Measurements from ENCODE around the gene MIER3. TPM values are rescaled to one million over a fixed set of nuclear protein-coding genes. Genes with fewer than 3 reads are reported as not detected.

Gene MIER3
- polyA plus RNA-seq, 2 donors: 4.0 to 4.1 TPM

- Histone ChIP-seq H3K9me3 (ENCODE audit: control insufficient read depth in 2 of 2, insufficient read depth in 1 of 2, low read depth in 1 of 2, low read length in 1 of 2) (no peaks in the 10 kb centered on the region), H3K36me3 (ENCODE audit: control insufficient read depth in 2 of 2, insufficient read depth in 2 of 2, low read length in 1 of 2) (no peaks in the 10 kb centered on the region), H3K4me3 (ENCODE audit: low read depth in 1 of 2, low read length in 2 of 2) (peak within 1 kb of the TSS; percentile 66 to 84), H3K27me3 (ENCODE audit: control insufficient read depth in 1 of 2, insufficient read depth in 2 of 2, low read length in 2 of 2) (no peaks in the 10 kb centered on the region), H3K27ac (ENCODE audit: low read depth in 2 of 2, low read length in 1 of 2) (peak within 1 kb of the TSS; percentile 92 to 98), H3K4me1 (ENCODE audit: control insufficient read depth in 2 of 2, insufficient read depth in 2 of 2, low read length in 1 of 2) (no peaks in the 10 kb centered on the region)
- 0% methylated on average over 61 to 84 of the region's 84 CpGs for whole genome bisulfite sequencing, 2 donors
Observed at GRCh38 chr5:56909294-56910209, 42.4 kb downstream of the MIER3 start, which contains the start of gene SETD9. SETD9 (plus strand) TSS chr5:56909596; CDS start chr5:56909646, 50 bp downstream.

- Histone ChIP-seq H3K4me3 (ENCODE audit: low read depth in 1 of 2, low read length in 2 of 2) (peak overlapping the region; percentile 66 to 84), H3K4me1 (ENCODE audit: control insufficient read depth in 2 of 2, insufficient read depth in 2 of 2, low read length in 1 of 2) (no peaks in the 10 kb centered on the region), H3K27ac (ENCODE audit: low read depth in 2 of 2, low read length in 1 of 2) (peak overlapping the region; percentile 91 to 97), H3K27me3 (ENCODE audit: control insufficient read depth in 1 of 2, insufficient read depth in 2 of 2, low read length in 2 of 2) (no peaks in the 10 kb centered on the region), H3K36me3 (ENCODE audit: control insufficient read depth in 2 of 2, insufficient read depth in 2 of 2, low read length in 1 of 2) (no peaks in the 10 kb centered on the region), H3K9me3 (ENCODE audit: control insufficient read depth in 2 of 2, insufficient read depth in 1 of 2, low read depth in 1 of 2, low read length in 1 of 2) (no peaks in the 10 kb centered on the region)
- 1 to 2% methylated on average over 19 of the region's 19 CpGs for WGBS, 2 donors
Observed at GRCh38 chr5:56908942-56909293, 43.0 kb downstream of the MIER3 start.

GRCh38 chr5:56900858-56901578 is 50.9 kb downstream of the MIER3 start:
- WGBS, 2 donors: 28 to 40% methylated on average over 3 of the region's 3 CpGs
- Histone ChIP-seq H3K4me1 (ENCODE audit: control insufficient read depth in 2 of 2, insufficient read depth in 2 of 2, low read length in 1 of 2) (no peaks in the 10 kb centered on the region), H3K27me3 (ENCODE audit: control insufficient read depth in 1 of 2, insufficient read depth in 2 of 2, low read length in 2 of 2) (no peaks in the 10 kb centered on the region), H3K9me3 (ENCODE audit: control insufficient read depth in 2 of 2, insufficient read depth in 1 of 2, low read depth in 1 of 2, low read length in 1 of 2) (no peaks in the 10 kb centered on the region), H3K4me3 (ENCODE audit: low read depth in 1 of 2, low read length in 2 of 2) (no peak overlapping the region), H3K27ac (ENCODE audit: low read depth in 2 of 2, low read length in 1 of 2) (no peak overlapping the region), H3K36me3 (ENCODE audit: control insufficient read depth in 2 of 2, insufficient read depth in 2 of 2, low read length in 1 of 2) (no peaks in the 10 kb centered on the region)

GRCh38 chr5:56900395-56900794 is 51.5 kb downstream of the MIER3 start:
- H3K9me3 ChIP-seq (ENCODE audit: control insufficient read depth in 2 of 2, insufficient read depth in 1 of 2, low read depth in 1 of 2, low read length in 1 of 2): no peaks in the 10 kb centered on the region
- no peaks in the 10 kb centered on the region for H3K36me3 ChIP-seq (ENCODE audit: control insufficient read depth in 2 of 2, insufficient read depth in 2 of 2, low read length in 1 of 2)
- no peaks in the 10 kb centered on the region for H3K27me3 ChIP-seq (ENCODE audit: control insufficient read depth in 1 of 2, insufficient read depth in 2 of 2, low read length in 2 of 2)
- WGBS, 2 donors: 54 to 58% methylated on average over 4 of the region's 4 CpGs
- H3K4me1 ChIP-seq (ENCODE audit: control insufficient read depth in 2 of 2, insufficient read depth in 2 of 2, low read length in 1 of 2): no peaks in the 10 kb centered on the region
- no peak overlapping the region for H3K4me3 ChIP-seq (ENCODE audit: low read depth in 1 of 2, low read length in 2 of 2)
- no peak overlapping the region for H3K27ac ChIP-seq (ENCODE audit: low read depth in 2 of 2, low read length in 1 of 2)

- H3K27me3 ChIP-seq (ENCODE audit: control insufficient read depth in 1 of 2, insufficient read depth in 2 of 2, low read length in 2 of 2): no peaks in the 10 kb centered on the region
- peaks cover 2% of the 10 kb centered on the region in 2 donors for H3K36me3 ChIP-seq (ENCODE audit: control insufficient read depth in 2 of 2, insufficient read depth in 2 of 2, low read length in 1 of 2)
- no peaks in the 10 kb centered on the region for H3K9me3 ChIP-seq (ENCODE audit: control insufficient read depth in 2 of 2, insufficient read depth in 1 of 2, low read depth in 1 of 2, low read length in 1 of 2)
- H3K27ac ChIP-seq (ENCODE audit: low read depth in 2 of 2, low read length in 1 of 2): no peak overlapping the region
- H3K4me1 ChIP-seq (ENCODE audit: control insufficient read depth in 2 of 2, insufficient read depth in 2 of 2, low read length in 1 of 2): no peaks in the 10 kb centered on the region
- no peak overlapping the region for H3K4me3 ChIP-seq (ENCODE audit: low read depth in 1 of 2, low read length in 2 of 2)
- WGBS, 2 donors: 90 to 91% methylated on average over 4 of the region's 4 CpGs
Observed at GRCh38 chr5:56898213-56898612, 53.7 kb downstream of the MIER3 start.

- WGBS, 2 donors: 98% methylated on average over 4 of the region's 4 CpGs
- Histone ChIP-seq H3K9me3 (ENCODE audit: control insufficient read depth in 2 of 2, insufficient read depth in 1 of 2, low read depth in 1 of 2, low read length in 1 of 2) (no peaks in the 10 kb centered on the region), H3K4me3 (ENCODE audit: low read depth in 1 of 2, low read length in 2 of 2) (no peak overlapping the region), H3K27me3 (ENCODE audit: control insufficient read depth in 1 of 2, insufficient read depth in 2 of 2, low read length in 2 of 2) (no peaks in the 10 kb centered on the region), H3K4me1 (ENCODE audit: control insufficient read depth in 2 of 2, insufficient read depth in 2 of 2, low read length in 1 of 2) (no peaks in the 10 kb centered on the region), H3K27ac (ENCODE audit: low read depth in 2 of 2, low read length in 1 of 2) (no peak overlapping the region), H3K36me3 (ENCODE audit: control insufficient read depth in 2 of 2, insufficient read depth in 2 of 2, low read length in 1 of 2) (peaks cover 2% of the 10 kb centered on the region in 2 donors)
Observed at GRCh38 chr5:56896763-56897162, 55.2 kb downstream of the MIER3 start.

- Histone ChIP-seq H3K4me3 (ENCODE audit: low read depth in 1 of 2, low read length in 2 of 2) (no peak overlapping the region), H3K4me1 (ENCODE audit: control insufficient read depth in 2 of 2, insufficient read depth in 2 of 2, low read length in 1 of 2) (no peaks in the 10 kb centered on the region), H3K27ac (ENCODE audit: low read depth in 2 of 2, low read length in 1 of 2) (no peak overlapping the region), H3K36me3 (ENCODE audit: control insufficient read depth in 2 of 2, insufficient read depth in 2 of 2, low read length in 1 of 2) (peaks cover 2 to 8% of the 10 kb centered on the region in 2 donors), H3K9me3 (ENCODE audit: control insufficient read depth in 2 of 2, insufficient read depth in 1 of 2, low read depth in 1 of 2, low read length in 1 of 2) (no peaks in the 10 kb centered on the region), H3K27me3 (ENCODE audit: control insufficient read depth in 1 of 2, insufficient read depth in 2 of 2, low read length in 2 of 2) (no peaks in the 10 kb centered on the region)
- WGBS, 2 donors: 88 to 92% methylated on average over 5 of the region's 5 CpGs
Observed at GRCh38 chr5:56893251-56893951, 58.5 kb downstream of the MIER3 start.

GRCh38 chr5:56881571-56881970 is 70.4 kb downstream of the MIER3 start:
- Histone ChIP-seq H3K27ac (ENCODE audit: low read depth in 2 of 2, low read length in 1 of 2) (no peak overlapping the region), H3K36me3 (ENCODE audit: control insufficient read depth in 2 of 2, insufficient read depth in 2 of 2, low read length in 1 of 2) (peaks cover 10 to 16% of the 10 kb centered on the region in 2 donors), H3K27me3 (ENCODE audit: control insufficient read depth in 1 of 2, insufficient read depth in 2 of 2, low read length in 2 of 2) (no peaks in the 10 kb centered on the region), H3K9me3 (ENCODE audit: control insufficient read depth in 2 of 2, insufficient read depth in 1 of 2, low read depth in 1 of 2, low read length in 1 of 2) (no peaks in the 10 kb centered on the region), H3K4me1 (ENCODE audit: control insufficient read depth in 2 of 2, insufficient read depth in 2 of 2, low read length in 1 of 2) (no peaks in the 10 kb centered on the region), H3K4me3 (ENCODE audit: low read depth in 1 of 2, low read length in 2 of 2) (no peak overlapping the region)
- 98 to 100% methylated on average over 5 of the region's 5 CpGs for WGBS, 2 donors

- H3K9me3 ChIP-seq (ENCODE audit: control insufficient read depth in 2 of 2, insufficient read depth in 1 of 2, low read depth in 1 of 2, low read length in 1 of 2): no peaks in the 10 kb centered on the region
- 61 to 70% methylated on average over 3 of the region's 3 CpGs for WGBS, 2 donors
- no peaks in the 10 kb centered on the region for H3K27me3 ChIP-seq (ENCODE audit: control insufficient read depth in 1 of 2, insufficient read depth in 2 of 2, low read length in 2 of 2)
- H3K36me3 ChIP-seq (ENCODE audit: control insufficient read depth in 2 of 2, insufficient read depth in 2 of 2, low read length in 1 of 2): peaks cover 2 to 4% of the 10 kb centered on the region in 2 donors
- no peak overlapping the region for H3K4me3 ChIP-seq (ENCODE audit: low read depth in 1 of 2, low read length in 2 of 2)
- H3K27ac ChIP-seq (ENCODE audit: low read depth in 2 of 2, low read length in 1 of 2): no peak overlapping the region
- no peaks in the 10 kb centered on the region for H3K4me1 ChIP-seq (ENCODE audit: control insufficient read depth in 2 of 2, insufficient read depth in 2 of 2, low read length in 1 of 2)
Observed at GRCh38 chr5:56876327-56876726, 75.6 kb downstream of the MIER3 start.

All from esophagus (tissue), 2 donors.